DOHH2 (cell line): ENCODE results near the gene CD151.

Experiments
- H3F3A ChIP-seq: fragments of 200-600 bp; sonication (generic), shearing (Covaris generic); 2 replicates; pipeline ENCODE4 v1.6.0; 2016; ENCODE audit warnings: antibody characterized with exemption, mild to moderate bottlenecking; ENCODE audit not compliant: control insufficient read depth, insufficient read depth
- H3K27ac ChIP-seq: fragments of 200-600 bp; sonication (generic); 2 replicates; pipeline ENCODE4 v1.5.1; 2014; ENCODE audit warnings: low read depth, mild to moderate bottlenecking, low read length, moderate library complexity
- H3K27me3 ChIP-seq: fragments of 200-600 bp; sonication (generic); 2 replicates; pipeline ENCODE4 v1.6.1; 2014; ENCODE audit warnings: mild to moderate bottlenecking, low read length, mixed read lengths; ENCODE audit not compliant: control insufficient read depth
- H3K36me3 ChIP-seq: fragments of 200-600 bp; sonication (generic); 2 replicates; pipeline ENCODE4 v1.6.1; 2014; ENCODE audit warnings: mild to moderate bottlenecking, low read length, moderate library complexity, mixed read lengths; ENCODE audit not compliant: control insufficient read depth
- H3K4me1 ChIP-seq: fragments of 200-600 bp; sonication (generic); 2 replicates; pipeline ENCODE4 v1.6.1; 2014; ENCODE audit warnings: mild to moderate bottlenecking, low read length, mixed read lengths; ENCODE audit not compliant: control insufficient read depth
- H3K4me2 ChIP-seq: fragments of 200-600 bp; sonication (generic); 2 replicates; pipeline ENCODE4 v1.6.0; 2014; ENCODE audit warnings: mild to moderate bottlenecking, low read length, moderate library complexity
- H3K4me3 ChIP-seq: fragments of 200-600 bp; sonication (generic); 2 replicates; pipeline ENCODE4 v1.5.1; 2014; ENCODE audit warnings: mild to moderate bottlenecking, low read length, mixed read lengths
- H3K79me2 ChIP-seq: fragments of 200-600 bp; sonication (generic); 2 replicates; pipeline ENCODE4 v1.6.1; 2014; ENCODE audit warnings: mild to moderate bottlenecking, low read length, mixed read lengths; ENCODE audit not compliant: control insufficient read depth
- H3K9me2 ChIP-seq: fragments of 200-600 bp; sonication (generic); replicated peaks from 2 replicates; pipeline ENCODE4 v1.6.1; 2014; ENCODE audit warnings: mild to moderate bottlenecking, low read length, mixed read lengths; ENCODE audit not compliant: control insufficient read depth
- H3K9me3 ChIP-seq: fragments of 200-600 bp; sonication (generic); 2 replicates; pipeline ENCODE4 v1.6.1; 2014; ENCODE audit warnings: antibody characterized with exemption, low read length, mixed read lengths; ENCODE audit not compliant: control insufficient read depth, insufficient read depth
- H4K20me1 ChIP-seq: fragments of 200-600 bp; sonication (generic); 2 replicates; pipeline ENCODE4 v1.6.0; 2014; ENCODE audit warnings: low read depth, mild to moderate bottlenecking, antibody characterized with exemption, low read length, moderate library complexity; ENCODE audit not compliant: control insufficient read depth, insufficient read depth
- CTCF ChIP-seq: fragments of 200-600 bp; sonication (generic); IDR thresholded peaks from one replicate; pipeline ENCODE4 v1.5.1; 2014; ENCODE audit warnings: antibody characterized with exemption, mild to moderate bottlenecking, low read depth, low read length; ENCODE audit not compliant: poor library complexity, severe bottlenecking
- EZH2phosphoT487 ChIP-seq: fragments of 200-600 bp; sonication (generic); IDR thresholded peaks from 2 replicates; pipeline ENCODE4 v1.6.1; 2017; ENCODE audit warnings: borderline replicate concordance, mild to moderate bottlenecking, antibody characterized with exemption, low read length, moderate library complexity, mixed read lengths

The CD151 gene

GRCh38 chr11:816433-816779 lies 16.3 kb upstream of the CD151 start:
- Histone ChIP-seq H3K79me2 (peaks cover 23% of the 10 kb centered on the region), H3K36me3 (peaks cover 37% of the 10 kb centered on the region), H3K9me2 (no peaks in the 10 kb centered on the region), H3K4me1 (peaks cover 38% of the 10 kb centered on the region), H3F3A (peaks cover 45% of the 10 kb centered on the region), H3K4me3 (no peak overlapping the region), H3K9me3 (no peaks in the 10 kb centered on the region), H3K27me3 (no peaks in the 10 kb centered on the region), H3K4me2 (no peak overlapping the region), H4K20me1 (peaks cover 17% of the 10 kb centered on the region), H3K27ac (no peak overlapping the region)
- TF ChIP-seq EZH2phosphoT487 (no peak), CTCF (no peak)

GRCh38 chr11:818396-819128 lies 14.2 kb upstream of the CD151 start, which contains the start of gene PNPLA2:
TSS of gene PNPLA2 (plus strand) at chr11:818914. CDS start at chr11:819719, 805 bp downstream.
- H3K9me2 ChIP-seq = no peaks in the 10 kb centered on the region
- H4K20me1 ChIP-seq = peaks cover 11% of the 10 kb centered on the region
- H3K36me3 ChIP-seq = peaks cover 18% of the 10 kb centered on the region
- peak within 1 kb of the TSS; percentile 73 for H3K4me3 ChIP-seq
- peak within 1 kb of the TSS; percentile 44 for H3K27ac ChIP-seq
- H3F3A ChIP-seq = peaks cover 26% of the 10 kb centered on the region
- TF ChIP-seq EZH2phosphoT487 = no peak
- no peak for TF ChIP-seq CTCF
- no peaks in the 10 kb centered on the region for H3K27me3 ChIP-seq
- H3K9me3 ChIP-seq = no peaks in the 10 kb centered on the region
- H3K4me1 ChIP-seq = peaks cover 20% of the 10 kb centered on the region
- H3K4me2 ChIP-seq = peak within 1 kb of the TSS; percentile 83
- peaks cover 16% of the 10 kb centered on the region for H3K79me2 ChIP-seq

- H3K79me2 ChIP-seq = peaks cover 16% of the 10 kb centered on the region
- H3K27me3 ChIP-seq = no peaks in the 10 kb centered on the region
- peaks cover 11% of the 10 kb centered on the region for H4K20me1 ChIP-seq
- no peaks in the 10 kb centered on the region for H3K9me2 ChIP-seq
- H3K4me3 ChIP-seq = peak overlapping the region; percentile 73
- H3K27ac ChIP-seq = peak overlapping the region; percentile 44
- no peaks in the 10 kb centered on the region for H3K9me3 ChIP-seq
- peaks cover 20% of the 10 kb centered on the region for H3F3A ChIP-seq
- peaks cover 17% of the 10 kb centered on the region; the same call in 1 of the 2 replicates for H3K36me3 ChIP-seq
- H3K4me1 ChIP-seq = peaks cover 17% of the 10 kb centered on the region
- H3K4me2 ChIP-seq = peak overlapping the region; percentile 83
- TF ChIP-seq CTCF (no peak), EZH2phosphoT487 (no peak)
Observed at GRCh38 chr11:819129-819931, 13.4 kb upstream of the CD151 start.
